22Rv1 (cell line): Measurements from ENCODE around the gene ST3GAL3.

ENCODE experiments used
- H3K27ac ChIP-seq: fragments of 450-650 bp; 2 replicates; pipeline ENCODE4 v1.5.1; 2017
- CTCF ChIP-seq: fragments of 450-650 bp; IDR thresholded peaks from 2 replicates; pipeline ENCODE4 v1.5.1; 2017; ENCODE audit warnings: mild to moderate bottlenecking
- ZFX ChIP-seq: fragments of 450-650 bp; IDR thresholded peaks from 2 replicates; pipeline ENCODE4 v1.6.1; 2017; ENCODE audit warnings: antibody characterized with exemption, borderline replicate concordance

ST3GAL3 gene

GRCh38 chr1:43864111-43865045 is 157.0 kb downstream of the ST3GAL3 start:
- TF ChIP-seq ZFX: no peak
- TF ChIP-seq CTCF: no peak
- H3K27ac ChIP-seq: no peak overlapping the region

GRCh38 chr1:43866201-43866600 is 158.9 kb downstream of the ST3GAL3 start:
- H3K27ac ChIP-seq: no peak overlapping the region
- TF ChIP-seq ZFX: no peak
- no peak for TF ChIP-seq CTCF

GRCh38 chr1:43867976-43868740 is 160.8 kb downstream of the ST3GAL3 start:
- no peak for TF ChIP-seq ZFX
- TF ChIP-seq CTCF: no peak
- no peak overlapping the region for H3K27ac ChIP-seq

DNA sequence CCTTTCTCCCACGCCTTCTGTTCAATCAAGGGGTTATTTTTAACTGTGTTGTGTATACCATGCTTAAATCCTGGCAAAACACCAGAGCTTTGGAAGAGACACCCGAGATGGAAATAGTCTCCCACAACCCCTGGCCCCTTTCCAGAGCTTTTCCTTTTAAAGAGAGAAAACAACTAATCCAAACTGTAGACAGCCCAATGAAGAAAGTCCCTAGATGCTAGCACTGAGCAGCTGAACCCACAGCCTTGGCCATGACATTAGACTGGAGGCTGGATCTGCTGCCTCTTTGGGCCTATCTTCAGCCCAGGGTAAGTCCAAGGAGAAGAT is 161.4 kb downstream of the ST3GAL3 start:
- no peak for TF ChIP-seq CTCF
- TF ChIP-seq ZFX: no peak
- H3K27ac ChIP-seq: no peak overlapping the region

- no peak overlapping the region for H3K27ac ChIP-seq
- TF ChIP-seq ZFX (no peak), CTCF (no peak)
Measured at GRCh38 chr1:43870306-43870705, 163.0 kb downstream of the ST3GAL3 start.

DNA sequence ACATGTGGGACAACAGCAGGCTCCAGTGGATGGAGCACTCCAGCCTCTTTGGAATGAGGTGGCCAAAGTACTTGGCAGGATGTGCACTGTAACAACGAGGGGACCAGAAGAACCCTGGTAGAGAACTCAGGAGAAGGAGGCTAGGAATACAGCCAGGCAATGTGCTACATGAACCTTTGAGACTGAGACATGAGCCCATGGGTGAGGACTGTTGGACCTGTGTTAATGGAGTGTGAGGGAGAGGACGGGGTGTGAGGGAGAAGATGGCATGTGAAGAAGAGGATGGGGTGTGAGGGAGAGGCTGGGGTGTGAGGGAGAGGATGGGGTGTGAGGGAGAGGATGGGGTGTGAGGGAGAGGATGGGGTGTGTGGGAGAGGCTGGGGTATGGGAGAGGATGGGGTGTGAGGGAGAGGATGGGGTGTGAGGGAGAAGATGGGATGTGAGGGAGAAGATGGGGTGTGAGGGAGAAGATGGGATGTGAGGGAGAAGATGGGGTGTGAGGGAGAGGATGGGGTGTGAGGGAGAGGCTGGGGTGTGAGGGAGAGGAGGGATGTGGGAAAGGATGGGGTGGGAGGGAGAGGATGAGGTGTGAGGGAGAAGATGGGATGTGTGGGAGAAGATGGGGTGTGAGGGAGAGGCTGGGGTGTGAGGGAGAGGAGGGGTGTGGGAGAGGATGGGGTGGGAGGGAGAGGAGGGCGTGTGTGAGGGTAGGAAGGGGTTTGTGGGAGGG is 164.0 kb downstream of the ST3GAL3 start:
- H3K27ac ChIP-seq: no peak overlapping the region

More for the DNA sequence above, 164.0 kb downstream of the ST3GAL3 start:
- TF ChIP-seq CTCF: no peak
- no peak for TF ChIP-seq ZFX
